Kidney tubule cell (primary cell): ENCODE measurements around the gene DRC3.
A peak's percentile ranks its signal among the peaks of the same experiment; 100 is the strongest.

ENCODE experiments used
- DNase-seq: peaks from one replicate; pipeline ENCODE4 v3.0.0-alpha.2; 2018; ENCODE audit warnings: low spot score

The DRC3 gene

GRCh38 chr17:17970699-17971430 lies 1.8 kb upstream of the DRC3 start:
- DNase-seq = no peak

GRCh38 chr17:17971431-17972125 lies 1.1 kb upstream of the DRC3 start:
- DNase-seq = no peak

- DNase-seq = no peak
Measured at GRCh38 chr17:17972952-17973254, 241 bp downstream of the DRC3 start.

GRCh38 chr17:17975436-17975835 lies 2.8 kb downstream of the DRC3 start:
- no peak for DNase-seq

- DNase-seq = no peak
Measured at GRCh38 chr17:17976931-17977570, 4.4 kb downstream of the DRC3 start.

GRCh38 chr17:17978481-17979424 lies 6.1 kb downstream of the DRC3 start:
- no peak for DNase-seq

- no peak for DNase-seq
Measured at GRCh38 chr17:17979778-17980177, 7.1 kb downstream of the DRC3 start.

GRCh38 chr17:17981330-17981729 lies 8.7 kb downstream of the DRC3 start:
- DNase-seq = no peak

- no peak for DNase-seq
Measured at GRCh38 chr17:17982801-17983200, 10.1 kb downstream of the DRC3 start.

GRCh38 chr17:17983376-17983775 lies 10.7 kb downstream of the DRC3 start:
- DNase-seq = no peak

- no peak for DNase-seq
Measured at GRCh38 chr17:17983776-17984175, 11.1 kb downstream of the DRC3 start.

GRCh38 chr17:17985153-17985552 lies 12.5 kb downstream of the DRC3 start:
- DNase-seq = no peak

GRCh38 chr17:17985555-17985954 lies 12.9 kb downstream of the DRC3 start:
- DNase-seq = no peak

- DNase-seq = no peak
Measured at GRCh38 chr17:17987187-17987896, 14.7 kb downstream of the DRC3 start.

- no peak for DNase-seq
Measured at GRCh38 chr17:17987901-17988300, 15.2 kb downstream of the DRC3 start.

GRCh38 chr17:17988427-17988945 lies 15.8 kb downstream of the DRC3 start:
- DNase-seq = no peak

GRCh38 chr17:17989081-17989480 lies 16.4 kb downstream of the DRC3 start:
- DNase-seq = no peak

GRCh38 chr17:17989618-17990017 lies 17.0 kb downstream of the DRC3 start:
- no peak for DNase-seq

- peak; percentile 32 for DNase-seq
Measured at GRCh38 chr17:17990282-17990681, 17.6 kb downstream of the DRC3 start.

- DNase-seq = no peak
Measured at GRCh38 chr17:17993366-17993765, 20.7 kb downstream of the DRC3 start.

GRCh38 chr17:17993852-17994251 lies 21.2 kb downstream of the DRC3 start:
- DNase-seq = no peak
